ENCODE data around the gene RGMB.

The RGMB gene

DNA sequence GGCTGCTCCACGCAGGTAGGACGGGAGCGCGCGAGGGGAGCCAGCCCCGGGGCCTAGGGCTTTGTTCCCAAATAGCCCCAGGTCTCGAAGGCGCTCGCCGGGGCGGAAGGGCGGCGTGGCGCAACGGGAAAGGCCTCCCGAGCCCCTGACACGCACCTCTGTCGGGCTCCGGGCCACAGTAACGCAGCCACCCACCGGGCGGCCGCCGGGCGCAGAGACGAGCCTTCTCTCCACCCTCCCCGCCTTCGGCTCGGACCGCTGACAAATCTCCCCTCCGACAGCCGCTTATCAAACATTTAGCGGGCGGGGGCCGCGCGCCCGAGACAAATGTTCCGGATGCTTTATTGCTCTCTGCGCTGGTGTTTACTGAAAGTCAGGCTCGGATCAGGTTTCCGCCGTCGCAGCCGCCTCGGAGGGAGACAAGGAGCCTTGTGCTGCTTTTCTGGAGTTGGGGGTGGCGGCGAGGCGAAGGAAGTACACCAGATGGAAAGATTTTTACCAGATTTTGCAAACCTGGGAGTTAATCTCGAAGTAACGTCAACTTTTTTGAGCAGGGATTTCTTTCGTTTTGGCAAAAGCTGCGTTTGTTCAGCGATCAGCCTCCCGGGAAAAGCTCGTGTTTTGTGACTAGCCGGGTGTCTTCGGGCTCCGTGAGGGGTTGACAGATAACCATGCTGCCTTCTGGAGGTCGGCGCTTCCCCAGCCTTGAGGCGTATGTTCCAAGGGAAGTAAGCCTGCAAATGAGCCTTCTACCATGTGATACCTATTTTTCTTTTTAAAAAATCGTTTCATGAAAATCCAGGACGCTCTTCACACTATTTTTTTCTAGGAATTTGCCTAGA, 950 bp downstream of the RGMB start:
- no peaks in the 10 kb centered on the region for H3K27me3 ChIP-seq (ENCODE audit: insufficient read depth, low read length)
- peaks cover 90% of the 10 kb centered on the region for H3K79me2 ChIP-seq (ENCODE audit: control insufficient read depth, insufficient read depth, low read length, unreplicated experiment)
- H3K4me3 ChIP-seq (ENCODE audit: low read depth, low read length) = peak overlapping the region; percentile 85
- no peak overlapping the region for H2AFZ ChIP-seq (ENCODE audit: low read length, unreplicated experiment)
- peaks cover 20% of the 10 kb centered on the region for H3K36me3 ChIP-seq (ENCODE audit: insufficient read depth, low read length)
- H3K4me1 ChIP-seq (ENCODE audit: control insufficient read depth, insufficient read depth, low read length, unreplicated experiment) = peaks cover 24% of the 10 kb centered on the region
- H3K27ac ChIP-seq (ENCODE audit: low read depth, low read length) = peak overlapping the region; percentile 32

DNA sequence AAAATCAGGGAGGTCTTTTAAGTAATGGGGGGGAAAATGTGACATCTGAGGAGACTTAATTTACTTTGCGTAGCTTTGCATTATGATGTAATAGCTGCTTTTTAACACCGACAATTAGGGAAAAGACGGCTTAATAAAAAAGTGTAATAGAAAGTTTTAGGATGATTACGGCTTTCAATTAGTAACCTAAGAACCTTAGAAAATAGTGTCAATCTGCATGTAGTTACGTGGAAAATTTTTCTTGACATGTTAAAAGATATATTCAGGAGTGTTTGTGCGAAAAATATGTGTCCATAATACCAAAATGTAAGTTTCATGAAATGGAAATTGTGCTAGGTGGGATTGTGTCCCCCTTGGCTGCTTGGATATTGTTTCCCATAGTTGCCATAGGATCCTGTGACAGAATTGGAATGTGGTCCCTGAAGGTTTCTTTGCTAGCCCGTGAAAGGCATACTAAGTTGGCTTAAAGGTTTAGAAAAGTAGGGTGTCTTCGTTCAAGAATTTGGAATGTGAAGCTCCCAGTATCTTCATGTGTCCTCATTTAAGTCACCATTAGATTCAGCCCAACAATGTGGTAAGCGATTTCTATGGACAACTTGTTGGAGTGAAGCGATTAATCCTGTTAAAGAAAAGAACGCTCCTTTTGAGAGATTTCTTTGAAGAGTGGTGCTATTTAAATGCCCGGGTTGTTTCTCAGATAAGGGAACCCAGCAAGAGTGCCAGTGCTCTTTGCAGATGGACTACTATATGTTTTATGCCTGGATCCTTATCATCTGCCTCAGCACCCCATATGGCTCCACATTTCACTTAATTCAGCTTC, 2.0 kb downstream of the RGMB start:
- Histone ChIP-seq H3K27ac (ENCODE audit: low read depth, low read length) (peak overlapping the region; percentile 32), H3K4me3 (ENCODE audit: low read depth, low read length) (peak overlapping the region; percentile 85), H3K27me3 (ENCODE audit: insufficient read depth, low read length) (no peaks in the 10 kb centered on the region), H3K36me3 (ENCODE audit: insufficient read depth, low read length) (peaks cover 30% of the 10 kb centered on the region), H2AFZ (ENCODE audit: low read length, unreplicated experiment) (no peak overlapping the region), H3K4me1 (ENCODE audit: control insufficient read depth, insufficient read depth, low read length, unreplicated experiment) (peaks cover 31% of the 10 kb centered on the region), H3K79me2 (ENCODE audit: control insufficient read depth, insufficient read depth, low read length, unreplicated experiment) (peaks cover 90% of the 10 kb centered on the region)

DNA sequence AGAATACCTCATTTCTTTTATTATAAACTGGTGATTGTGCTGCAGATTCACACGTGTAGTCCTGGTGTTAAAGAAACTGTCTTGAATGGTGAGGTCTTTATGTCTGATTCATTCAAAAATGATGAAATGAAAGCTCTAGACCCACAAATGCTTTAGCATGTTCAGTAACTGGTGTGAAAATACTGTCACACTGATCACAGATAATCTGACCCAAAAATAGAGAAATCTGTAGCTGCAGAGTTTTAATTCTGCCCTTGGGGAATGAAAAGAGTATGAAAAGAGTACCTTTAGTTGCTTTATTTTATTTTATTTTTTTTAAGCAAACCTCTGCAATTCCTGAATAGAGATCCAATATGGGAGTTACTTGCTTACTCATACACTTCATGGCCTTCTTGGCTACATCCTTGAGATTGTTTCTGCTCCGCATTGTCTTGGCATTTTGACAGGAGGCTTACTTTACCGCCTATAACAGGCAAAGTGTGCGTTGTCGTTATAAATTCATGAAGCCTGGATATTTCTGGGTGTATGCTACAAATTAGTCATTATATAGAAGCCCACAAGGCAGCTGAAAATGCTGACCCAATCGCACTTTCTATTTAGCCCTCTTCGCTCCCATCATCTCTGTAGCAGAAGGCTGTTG, 2.7 kb downstream of the RGMB start:
- Histone ChIP-seq H3K4me3 (ENCODE audit: low read depth, low read length) (peak overlapping the region; percentile 85), H3K27ac (ENCODE audit: low read depth, low read length) (peak overlapping the region; percentile 32), H3K27me3 (ENCODE audit: insufficient read depth, low read length) (no peaks in the 10 kb centered on the region), H3K4me1 (ENCODE audit: control insufficient read depth, insufficient read depth, low read length, unreplicated experiment) (peaks cover 35% of the 10 kb centered on the region), H2AFZ (ENCODE audit: low read length, unreplicated experiment) (no peak overlapping the region), H3K79me2 (ENCODE audit: control insufficient read depth, insufficient read depth, low read length, unreplicated experiment) (peaks cover 90% of the 10 kb centered on the region), H3K36me3 (ENCODE audit: insufficient read depth, low read length) (peaks cover 38% of the 10 kb centered on the region)

DNA sequence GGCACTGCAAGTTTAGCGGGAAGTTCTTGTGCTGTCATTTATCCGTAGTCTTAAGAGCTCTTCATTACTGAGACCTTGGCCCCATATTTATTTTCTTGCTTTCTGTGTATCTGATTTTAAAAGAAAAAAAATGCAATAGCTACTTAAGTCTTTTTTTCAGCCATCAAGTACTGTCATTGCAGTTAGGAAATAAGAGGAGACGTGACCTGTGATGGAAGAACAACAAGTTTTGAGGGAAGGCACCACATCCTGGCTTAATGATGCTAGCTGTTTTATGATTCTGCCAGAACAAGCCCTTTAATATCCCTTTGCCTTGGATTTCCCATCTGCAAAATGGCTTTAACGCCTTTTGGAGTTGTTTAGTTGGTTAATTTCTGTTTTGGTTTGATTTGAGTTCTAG, 3.8 kb downstream of the RGMB start:
- H3K79me2 ChIP-seq (ENCODE audit: control insufficient read depth, insufficient read depth, low read length, unreplicated experiment) = peaks cover 90% of the 10 kb centered on the region
- peaks cover 35% of the 10 kb centered on the region for H3K4me1 ChIP-seq (ENCODE audit: control insufficient read depth, insufficient read depth, low read length, unreplicated experiment)
- H3K27ac ChIP-seq (ENCODE audit: low read depth, low read length) = no peak overlapping the region
- H2AFZ ChIP-seq (ENCODE audit: low read length, unreplicated experiment) = no peak overlapping the region
- H3K36me3 ChIP-seq (ENCODE audit: insufficient read depth, low read length) = peaks cover 43% of the 10 kb centered on the region
- H3K27me3 ChIP-seq (ENCODE audit: insufficient read depth, low read length) = no peaks in the 10 kb centered on the region
- H3K4me3 ChIP-seq (ENCODE audit: low read depth, low read length) = peak overlapping the region; percentile 40

DNA sequence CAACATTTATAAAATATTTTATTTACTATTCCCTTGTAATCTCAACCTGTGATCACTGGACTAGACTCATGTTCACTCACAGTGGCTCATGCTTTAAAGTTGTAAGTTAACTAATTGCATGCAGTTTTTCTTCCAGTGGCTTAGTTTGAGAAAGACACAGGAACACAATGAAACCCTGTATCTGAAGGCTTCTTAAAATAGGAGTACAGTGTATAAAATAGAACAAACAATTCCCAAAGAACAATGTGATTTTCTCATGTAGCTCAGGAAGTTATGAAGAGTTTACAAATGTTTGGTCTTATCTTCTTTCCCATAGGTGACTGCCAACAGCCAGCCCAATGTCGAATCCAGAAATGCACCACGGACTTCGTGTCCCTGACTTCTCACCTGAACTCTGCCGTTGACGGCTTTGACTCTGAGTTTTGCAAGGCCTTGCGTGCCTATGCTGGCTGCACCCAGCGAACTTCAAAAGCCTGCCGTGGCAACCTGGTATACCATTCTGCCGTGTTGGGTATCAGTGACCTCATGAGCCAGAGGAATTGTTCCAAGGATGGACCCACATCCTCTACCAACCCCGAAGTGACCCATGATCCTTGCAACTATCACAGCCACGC, 5.9 kb downstream of the RGMB start:
- H3K4me1 ChIP-seq (ENCODE audit: control insufficient read depth, insufficient read depth, low read length, unreplicated experiment) = peaks cover 47% of the 10 kb centered on the region
- H3K36me3 ChIP-seq (ENCODE audit: insufficient read depth, low read length) = peaks cover 62% of the 10 kb centered on the region
- no peak overlapping the region for H2AFZ ChIP-seq (ENCODE audit: low read length, unreplicated experiment)
- H3K4me3 ChIP-seq (ENCODE audit: low read depth, low read length) = no peak overlapping the region
- H3K27me3 ChIP-seq (ENCODE audit: insufficient read depth, low read length) = no peaks in the 10 kb centered on the region
- H3K79me2 ChIP-seq (ENCODE audit: control insufficient read depth, insufficient read depth, low read length, unreplicated experiment) = peaks cover 99% of the 10 kb centered on the region
- no peak overlapping the region for H3K27ac ChIP-seq (ENCODE audit: low read depth, low read length)

DNA sequence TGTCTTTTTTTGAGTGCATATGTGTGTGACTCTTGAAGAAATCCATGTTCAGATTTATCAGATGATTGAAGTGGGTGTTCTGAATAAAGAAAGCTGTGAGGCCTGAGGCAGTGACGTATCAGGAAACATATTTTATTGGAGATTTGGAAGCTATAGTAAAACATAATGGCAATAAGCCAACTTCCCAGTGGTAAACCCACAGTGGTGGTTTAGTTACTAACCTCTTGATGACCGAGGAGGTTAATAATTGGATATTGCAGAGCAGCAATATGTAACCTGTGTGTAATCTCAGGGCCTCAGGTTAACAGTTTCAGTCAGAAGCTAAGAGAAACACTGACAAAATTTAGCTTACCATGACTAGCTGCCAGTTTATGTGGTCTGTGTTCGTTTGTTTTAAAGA, 6.9 kb downstream of the RGMB start:
- Histone ChIP-seq H3K36me3 (ENCODE audit: insufficient read depth, low read length) (peaks cover 64% of the 10 kb centered on the region), H3K27ac (ENCODE audit: low read depth, low read length) (no peak overlapping the region)

DNA sequence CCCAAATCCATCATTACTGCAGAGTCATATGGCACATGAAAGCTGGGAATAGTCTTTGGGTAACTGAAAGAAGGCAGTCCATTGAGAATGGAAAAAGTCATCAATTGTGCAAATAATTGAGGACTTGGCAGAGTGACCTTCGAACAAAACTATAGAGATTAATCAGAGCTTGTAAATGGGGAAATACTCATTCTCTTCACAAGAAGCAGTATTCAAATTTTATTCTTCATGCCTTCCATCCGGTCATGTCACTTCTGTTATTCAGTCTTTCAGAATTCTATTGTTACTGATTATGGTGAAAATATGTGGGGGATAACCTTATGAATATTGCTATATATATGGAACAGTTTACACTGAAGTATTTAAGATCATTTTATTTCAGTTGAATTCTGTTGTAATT, 8.1 kb downstream of the RGMB start:
- Histone ChIP-seq H2AFZ (ENCODE audit: low read length, unreplicated experiment) (no peak overlapping the region), H3K36me3 (ENCODE audit: insufficient read depth, low read length) (peaks cover 67% of the 10 kb centered on the region), H3K27me3 (ENCODE audit: insufficient read depth, low read length) (no peaks in the 10 kb centered on the region), H3K4me1 (ENCODE audit: control insufficient read depth, insufficient read depth, low read length, unreplicated experiment) (peaks cover 63% of the 10 kb centered on the region), H3K27ac (ENCODE audit: low read depth, low read length) (no peak overlapping the region), H3K4me3 (ENCODE audit: low read depth, low read length) (no peak overlapping the region), H3K79me2 (ENCODE audit: control insufficient read depth, insufficient read depth, low read length, unreplicated experiment) (peaks cover 99% of the 10 kb centered on the region)

More for the DNA sequence above, 6.9 kb downstream of the RGMB start:
- H3K4me3 ChIP-seq (ENCODE audit: low read depth, low read length) = no peak overlapping the region
- H2AFZ ChIP-seq (ENCODE audit: low read length, unreplicated experiment) = no peak overlapping the region
- H3K4me1 ChIP-seq (ENCODE audit: control insufficient read depth, insufficient read depth, low read length, unreplicated experiment) = peaks cover 57% of the 10 kb centered on the region
- peaks cover 99% of the 10 kb centered on the region for H3K79me2 ChIP-seq (ENCODE audit: control insufficient read depth, insufficient read depth, low read length, unreplicated experiment)
- no peaks in the 10 kb centered on the region for H3K27me3 ChIP-seq (ENCODE audit: insufficient read depth, low read length)

DNA sequence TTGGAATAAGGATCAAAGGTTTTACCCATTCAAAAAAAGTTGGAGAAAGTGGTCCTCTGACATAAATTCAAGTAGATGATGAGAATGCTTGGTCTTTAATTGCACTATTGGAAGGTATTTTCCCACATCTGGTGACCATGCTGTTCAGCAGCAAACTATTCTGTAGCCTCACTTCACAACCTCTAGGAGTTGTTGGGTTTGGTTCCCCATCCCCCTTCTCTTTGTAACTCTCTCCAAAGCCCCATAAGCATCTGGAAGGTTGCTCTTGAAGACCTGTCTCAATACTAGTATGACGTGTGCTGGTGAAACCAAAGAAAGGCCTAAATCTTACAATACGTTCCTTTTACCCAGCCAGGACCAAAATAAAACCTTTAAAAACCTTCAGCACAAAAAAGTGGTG, 8.5 kb downstream of the RGMB start:
- Histone ChIP-seq H3K79me2 (ENCODE audit: control insufficient read depth, insufficient read depth, low read length, unreplicated experiment) (peaks cover 99% of the 10 kb centered on the region), H3K4me1 (ENCODE audit: control insufficient read depth, insufficient read depth, low read length, unreplicated experiment) (peaks cover 65% of the 10 kb centered on the region), H3K27me3 (ENCODE audit: insufficient read depth, low read length) (no peaks in the 10 kb centered on the region), H3K36me3 (ENCODE audit: insufficient read depth, low read length) (peaks cover 71% of the 10 kb centered on the region), H2AFZ (ENCODE audit: low read length, unreplicated experiment) (no peak overlapping the region), H3K4me3 (ENCODE audit: low read depth, low read length) (no peak overlapping the region), H3K27ac (ENCODE audit: low read depth, low read length) (no peak overlapping the region)

DNA sequence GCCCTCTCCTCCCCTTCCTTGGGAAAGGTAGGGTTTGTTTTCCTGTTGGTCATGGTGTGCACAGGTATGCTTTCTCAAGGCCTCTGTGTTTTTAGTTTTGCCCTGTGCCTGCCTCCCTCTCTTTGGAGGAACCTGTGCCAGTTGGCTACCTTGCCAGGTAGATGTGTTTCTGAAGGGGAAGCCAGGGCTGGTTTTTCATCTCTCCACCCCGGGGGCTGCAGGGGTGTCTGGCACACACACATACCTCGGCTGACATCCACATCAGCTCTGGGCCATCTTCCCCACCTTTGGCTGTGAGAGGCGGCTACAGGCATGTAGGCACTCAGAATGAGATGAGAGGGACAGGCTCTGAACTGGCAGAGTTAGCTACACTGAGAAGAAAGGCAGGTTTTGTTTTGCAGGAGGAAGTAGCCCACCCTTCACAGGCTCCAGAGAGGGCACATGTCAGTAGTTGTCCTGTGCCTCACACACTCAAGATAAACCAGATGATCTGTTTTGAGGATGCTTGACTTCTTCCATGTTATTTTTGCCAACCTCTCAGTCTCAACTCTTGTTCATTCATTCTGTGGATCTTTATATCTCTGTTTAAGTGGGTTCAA, 9.7 kb downstream of the RGMB start:
- Histone ChIP-seq H3K27me3 (ENCODE audit: insufficient read depth, low read length) (no peaks in the 10 kb centered on the region), H3K4me1 (ENCODE audit: control insufficient read depth, insufficient read depth, low read length, unreplicated experiment) (peaks cover 62% of the 10 kb centered on the region), H3K27ac (ENCODE audit: low read depth, low read length) (no peak overlapping the region), H3K4me3 (ENCODE audit: low read depth, low read length) (no peak overlapping the region), H2AFZ (ENCODE audit: low read length, unreplicated experiment) (no peak overlapping the region), H3K79me2 (ENCODE audit: control insufficient read depth, insufficient read depth, low read length, unreplicated experiment) (peaks cover 99% of the 10 kb centered on the region), H3K36me3 (ENCODE audit: insufficient read depth, low read length) (peaks cover 71% of the 10 kb centered on the region)

DNA sequence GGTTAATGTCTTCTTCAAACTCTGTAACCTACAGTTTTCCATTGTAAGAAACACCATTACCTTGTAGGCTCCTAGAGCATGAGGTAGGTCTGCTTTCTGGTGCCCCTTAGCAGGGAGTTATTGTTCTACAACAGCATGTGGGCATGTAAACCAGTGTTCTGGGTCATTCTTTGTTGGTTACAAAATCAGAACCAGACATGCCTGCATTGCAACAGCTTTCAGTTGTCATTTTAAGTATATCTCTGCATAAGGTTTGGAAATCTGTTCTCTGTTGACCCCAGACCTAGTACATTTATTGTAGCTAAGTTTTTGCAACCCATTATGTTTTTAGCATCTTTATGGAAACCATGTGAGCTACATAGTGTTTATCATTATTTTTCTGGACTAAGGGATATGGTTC, 10.9 kb downstream of the RGMB start:
- Histone ChIP-seq H3K4me1 (ENCODE audit: control insufficient read depth, insufficient read depth, low read length, unreplicated experiment) (peaks cover 52% of the 10 kb centered on the region), H3K27ac (ENCODE audit: low read depth, low read length) (no peak overlapping the region), H2AFZ (ENCODE audit: low read length, unreplicated experiment) (no peak overlapping the region), H3K4me3 (ENCODE audit: low read depth, low read length) (no peak overlapping the region), H3K79me2 (ENCODE audit: control insufficient read depth, insufficient read depth, low read length, unreplicated experiment) (peaks cover 100% of the 10 kb centered on the region), H3K36me3 (ENCODE audit: insufficient read depth, low read length) (peaks cover 79% of the 10 kb centered on the region), H3K27me3 (ENCODE audit: insufficient read depth, low read length) (no peaks in the 10 kb centered on the region)

All from ACC112 (cell line).